DOHH2 (cell line): ENCODE measurements around the gene SYTL2.

Experiments
- H3F3A ChIP-seq: fragments of 200-600 bp; sonication (generic), shearing (Covaris generic); 2 replicates; pipeline ENCODE4 v1.6.0; 2016; ENCODE audit warnings: antibody characterized with exemption, mild to moderate bottlenecking; ENCODE audit not compliant: control insufficient read depth, insufficient read depth
- H3K27ac ChIP-seq: fragments of 200-600 bp; sonication (generic); 2 replicates; pipeline ENCODE4 v1.5.1; 2014; ENCODE audit warnings: low read depth, mild to moderate bottlenecking, low read length, moderate library complexity
- H3K27me3 ChIP-seq: fragments of 200-600 bp; sonication (generic); 2 replicates; pipeline ENCODE4 v1.6.1; 2014; ENCODE audit warnings: mild to moderate bottlenecking, low read length, mixed read lengths; ENCODE audit not compliant: control insufficient read depth
- H3K36me3 ChIP-seq: fragments of 200-600 bp; sonication (generic); 2 replicates; pipeline ENCODE4 v1.6.1; 2014; ENCODE audit warnings: mild to moderate bottlenecking, low read length, moderate library complexity, mixed read lengths; ENCODE audit not compliant: control insufficient read depth
- H3K4me1 ChIP-seq: fragments of 200-600 bp; sonication (generic); 2 replicates; pipeline ENCODE4 v1.6.1; 2014; ENCODE audit warnings: mild to moderate bottlenecking, low read length, mixed read lengths; ENCODE audit not compliant: control insufficient read depth
- H3K4me2 ChIP-seq: fragments of 200-600 bp; sonication (generic); 2 replicates; pipeline ENCODE4 v1.6.0; 2014; ENCODE audit warnings: mild to moderate bottlenecking, low read length, moderate library complexity
- H3K4me3 ChIP-seq: fragments of 200-600 bp; sonication (generic); 2 replicates; pipeline ENCODE4 v1.5.1; 2014; ENCODE audit warnings: mild to moderate bottlenecking, low read length, mixed read lengths
- H3K79me2 ChIP-seq: fragments of 200-600 bp; sonication (generic); 2 replicates; pipeline ENCODE4 v1.6.1; 2014; ENCODE audit warnings: mild to moderate bottlenecking, low read length, mixed read lengths; ENCODE audit not compliant: control insufficient read depth
- H3K9me2 ChIP-seq: fragments of 200-600 bp; sonication (generic); replicated peaks from 2 replicates; pipeline ENCODE4 v1.6.1; 2014; ENCODE audit warnings: mild to moderate bottlenecking, low read length, mixed read lengths; ENCODE audit not compliant: control insufficient read depth
- H3K9me3 ChIP-seq: fragments of 200-600 bp; sonication (generic); 2 replicates; pipeline ENCODE4 v1.6.1; 2014; ENCODE audit warnings: antibody characterized with exemption, low read length, mixed read lengths; ENCODE audit not compliant: control insufficient read depth, insufficient read depth
- H4K20me1 ChIP-seq: fragments of 200-600 bp; sonication (generic); 2 replicates; pipeline ENCODE4 v1.6.0; 2014; ENCODE audit warnings: low read depth, mild to moderate bottlenecking, antibody characterized with exemption, low read length, moderate library complexity; ENCODE audit not compliant: control insufficient read depth, insufficient read depth
- EZH2phosphoT487 ChIP-seq: fragments of 200-600 bp; sonication (generic); IDR thresholded peaks from 2 replicates; pipeline ENCODE4 v1.6.1; 2017; ENCODE audit warnings: borderline replicate concordance, mild to moderate bottlenecking, antibody characterized with exemption, low read length, moderate library complexity, mixed read lengths
- TF ChIP-seq, protein P1 (sequence below): fragments of 200-600 bp; sonication (generic); IDR thresholded peaks from one replicate; pipeline ENCODE4 v1.5.1; 2014; ENCODE audit warnings: antibody characterized with exemption, mild to moderate bottlenecking, low read depth, low read length; ENCODE audit not compliant: poor library complexity, severe bottlenecking

The SYTL2 gene

DNA sequence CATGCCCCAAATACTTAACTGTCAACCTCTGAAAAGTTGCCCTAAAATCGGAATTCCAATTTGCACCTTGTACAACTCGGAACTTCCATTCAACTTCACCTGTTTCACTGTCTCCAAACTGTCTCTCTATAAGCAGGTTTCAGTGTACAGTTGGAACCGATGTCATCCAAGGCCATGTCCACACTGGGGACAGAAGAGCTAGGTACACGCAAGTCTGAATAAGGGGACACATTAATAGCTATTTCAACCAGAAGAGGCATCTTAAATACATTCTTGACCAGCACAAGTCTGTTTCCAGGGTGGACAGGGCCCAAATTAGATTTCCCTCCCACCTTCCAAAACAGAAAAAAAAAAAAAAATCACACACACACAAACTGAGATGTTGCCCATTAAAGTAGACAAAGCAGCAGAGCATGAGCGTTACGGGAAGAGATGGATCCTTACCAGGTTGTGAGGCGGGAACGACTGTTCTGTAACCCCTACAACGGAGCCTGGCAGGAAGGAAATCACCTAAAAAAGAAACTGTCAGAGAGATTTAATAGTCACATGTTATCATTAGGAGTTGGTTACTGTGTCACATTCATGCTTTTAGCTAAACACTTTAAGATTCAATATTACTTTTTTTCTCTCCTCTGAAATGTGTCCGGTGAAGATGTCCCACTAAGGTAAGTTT lies 147.7 kb downstream of the SYTL2 start:
- no peak overlapping the region for H3K27ac ChIP-seq
- H3K9me2 ChIP-seq, result no peaks in the 10 kb centered on the region
- peak overlapping the region; percentile 80 for H3K4me2 ChIP-seq
- H3K9me3 ChIP-seq, result no peaks in the 10 kb centered on the region
- peak overlapping the region; percentile 82 for H3K4me3 ChIP-seq
- peaks cover 66% of the 10 kb centered on the region for H3K36me3 ChIP-seq
- no peak for TF ChIP-seq EZH2phosphoT487
- TF ChIP-seq, protein P1, sequence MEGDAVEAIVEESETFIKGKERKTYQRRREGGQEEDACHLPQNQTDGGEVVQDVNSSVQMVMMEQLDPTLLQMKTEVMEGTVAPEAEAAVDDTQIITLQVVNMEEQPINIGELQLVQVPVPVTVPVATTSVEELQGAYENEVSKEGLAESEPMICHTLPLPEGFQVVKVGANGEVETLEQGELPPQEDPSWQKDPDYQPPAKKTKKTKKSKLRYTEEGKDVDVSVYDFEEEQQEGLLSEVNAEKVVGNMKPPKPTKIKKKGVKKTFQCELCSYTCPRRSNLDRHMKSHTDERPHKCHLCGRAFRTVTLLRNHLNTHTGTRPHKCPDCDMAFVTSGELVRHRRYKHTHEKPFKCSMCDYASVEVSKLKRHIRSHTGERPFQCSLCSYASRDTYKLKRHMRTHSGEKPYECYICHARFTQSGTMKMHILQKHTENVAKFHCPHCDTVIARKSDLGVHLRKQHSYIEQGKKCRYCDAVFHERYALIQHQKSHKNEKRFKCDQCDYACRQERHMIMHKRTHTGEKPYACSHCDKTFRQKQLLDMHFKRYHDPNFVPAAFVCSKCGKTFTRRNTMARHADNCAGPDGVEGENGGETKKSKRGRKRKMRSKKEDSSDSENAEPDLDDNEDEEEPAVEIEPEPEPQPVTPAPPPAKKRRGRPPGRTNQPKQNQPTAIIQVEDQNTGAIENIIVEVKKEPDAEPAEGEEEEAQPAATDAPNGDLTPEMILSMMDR, result no peak
- no peaks in the 10 kb centered on the region for H3K27me3 ChIP-seq
- peaks cover 70% of the 10 kb centered on the region for H3K79me2 ChIP-seq
- peaks cover 10% of the 10 kb centered on the region; the same call in 1 of the 2 replicates for H3F3A ChIP-seq
- H4K20me1 ChIP-seq, result peaks cover 40% of the 10 kb centered on the region
- peaks cover 42% of the 10 kb centered on the region for H3K4me1 ChIP-seq

- Histone ChIP-seq H3K27ac (no peak overlapping the region), H3K9me3 (no peaks in the 10 kb centered on the region), H3K4me3 (peak overlapping the region; percentile 82), H4K20me1 (peaks cover 47% of the 10 kb centered on the region), H3K79me2 (peaks cover 81% of the 10 kb centered on the region), H3K36me3 (peaks cover 77% of the 10 kb centered on the region), H3K27me3 (no peaks in the 10 kb centered on the region), H3F3A (peaks cover 20% of the 10 kb centered on the region; the same call in 1 of the 2 replicates), H3K9me2 (no peaks in the 10 kb centered on the region), H3K4me1 (peaks cover 42% of the 10 kb centered on the region), H3K4me2 (peak overlapping the region; percentile 80)
- no peak for TF ChIP-seq EZH2phosphoT487
- TF ChIP-seq, protein P1, result no peak
Measured at GRCh38 chr11:85661972-85662664, 148.8 kb downstream of the SYTL2 start.

DNA sequence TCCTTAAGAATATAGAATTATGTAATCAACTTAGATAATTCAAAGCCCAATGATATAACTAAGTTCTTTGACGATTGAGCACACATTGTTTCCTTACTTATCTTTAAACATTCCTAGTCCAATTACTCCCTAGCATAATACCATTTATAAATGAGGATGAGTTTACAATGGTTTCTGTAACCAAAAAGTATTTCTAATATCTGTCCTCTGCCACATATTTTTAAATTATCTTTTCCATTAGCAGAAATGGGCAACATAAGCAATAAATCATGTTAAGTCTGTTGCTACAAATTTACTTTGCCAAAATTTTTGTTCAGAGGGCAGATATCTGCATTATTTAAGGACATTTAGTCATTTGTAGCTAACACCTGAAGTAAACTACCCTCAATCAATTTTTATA lies 152.8 kb downstream of the SYTL2 start:
- H3K79me2 ChIP-seq, result peaks cover 85% of the 10 kb centered on the region
- TF ChIP-seq, protein P1, result no peak
- no peak for TF ChIP-seq EZH2phosphoT487
- H3F3A ChIP-seq, result peaks cover 51% of the 10 kb centered on the region
- H3K9me2 ChIP-seq, result no peaks in the 10 kb centered on the region
- H3K27ac ChIP-seq, result no peak overlapping the region
- H3K4me2 ChIP-seq, result no peak overlapping the region
- no peaks in the 10 kb centered on the region for H3K27me3 ChIP-seq
- H3K4me1 ChIP-seq, result peaks cover 36% of the 10 kb centered on the region
- H3K36me3 ChIP-seq, result peaks cover 93% of the 10 kb centered on the region
- no peaks in the 10 kb centered on the region for H3K9me3 ChIP-seq
- no peak overlapping the region for H3K4me3 ChIP-seq
- peaks cover 50% of the 10 kb centered on the region for H4K20me1 ChIP-seq
